SW480 (cell line): ENCODE measurements around the gene SCN4B.

Experiments used
- DNase-seq: peaks from one replicate; pipeline ENCODE4 v3.0.0-alpha.2; 2016; ENCODE audit warnings: low spot score

Gene SCN4B

DNA sequence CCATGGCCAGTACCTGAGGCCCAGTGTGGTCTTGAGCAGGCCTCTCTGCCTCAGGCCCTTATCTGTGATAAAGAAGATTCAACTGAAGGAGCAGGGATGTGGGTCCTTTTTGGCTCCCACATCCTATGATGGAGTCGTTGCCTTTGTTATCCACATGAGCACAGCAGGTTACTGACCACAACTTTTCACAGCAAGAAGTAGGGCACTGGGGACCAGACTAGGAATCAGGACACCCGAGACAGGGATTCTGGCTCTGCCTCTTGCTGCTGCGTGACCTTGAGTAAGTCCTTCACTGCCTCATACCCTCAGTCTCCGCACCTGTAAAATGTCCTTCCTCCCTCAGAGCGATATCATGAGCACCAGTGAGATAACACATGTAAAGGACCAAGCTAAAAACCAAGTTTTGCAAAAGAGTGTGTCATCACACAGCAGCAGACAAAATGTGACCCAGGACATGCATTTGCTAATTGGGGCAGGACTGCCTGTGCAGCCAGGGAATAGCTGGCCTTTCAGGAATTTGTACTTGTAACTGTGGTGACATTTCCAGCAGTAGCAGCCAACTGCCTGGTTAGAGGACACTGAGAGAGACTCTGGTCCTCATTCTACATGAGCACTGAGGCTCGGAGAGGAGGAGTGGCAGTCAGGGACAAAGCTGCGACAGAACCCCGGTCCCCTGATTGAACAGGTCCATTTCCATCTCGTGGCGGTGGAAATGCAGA is 52.6 kb downstream of the SCN4B start:
- DNase-seq, result no peak

DNA sequence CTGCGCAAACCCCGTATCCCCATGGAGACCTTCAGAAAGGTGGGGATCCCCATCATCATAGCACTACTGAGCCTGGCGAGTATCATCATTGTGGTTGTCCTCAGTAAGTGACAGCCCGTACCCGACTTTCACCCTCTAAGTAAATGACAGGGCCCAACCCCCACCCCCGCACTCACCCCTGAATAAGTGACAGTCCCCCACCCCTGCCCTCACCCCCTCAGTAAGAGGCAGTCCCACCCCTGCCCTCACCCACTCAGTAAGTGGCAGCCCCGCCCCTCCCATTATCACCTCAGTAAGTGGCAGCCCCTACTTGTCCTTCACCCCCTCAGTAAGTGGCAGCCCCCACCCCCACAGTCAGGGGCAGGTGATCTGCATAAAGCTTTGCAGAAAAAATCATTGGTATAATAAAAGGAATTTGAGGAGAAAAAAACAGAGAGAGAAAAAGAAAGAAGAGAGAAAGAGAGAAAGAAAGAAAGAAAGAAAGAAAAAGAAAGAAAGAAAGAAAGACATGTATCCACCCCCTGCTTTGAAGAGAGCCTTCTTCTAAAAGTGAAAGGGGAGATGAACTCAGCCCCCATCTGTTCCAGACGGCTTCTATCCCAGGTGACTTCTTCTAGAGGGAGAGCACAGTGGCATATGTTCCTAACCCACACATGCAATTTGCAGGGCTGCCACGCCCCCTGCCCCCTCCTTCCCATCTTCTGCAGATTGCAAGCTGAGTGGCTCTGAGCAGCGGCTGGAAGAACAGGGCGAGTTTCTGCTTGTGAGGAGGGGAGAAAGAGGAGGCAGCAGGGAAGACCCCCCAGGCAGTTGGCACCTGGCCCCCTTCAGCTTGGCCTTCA is 53.4 kb downstream of the SCN4B start:
- no peak for DNase-seq

GRCh38 chr11:118095967-118096367 is 56.7 kb downstream of the SCN4B start:
- no peak for DNase-seq

- no peak for DNase-seq
Measured at GRCh38 chr11:118095493-118095892, 57.1 kb downstream of the SCN4B start.

- no peak for DNase-seq
Measured at GRCh38 chr11:118092907-118093571, 59.6 kb downstream of the SCN4B start.

DNA sequence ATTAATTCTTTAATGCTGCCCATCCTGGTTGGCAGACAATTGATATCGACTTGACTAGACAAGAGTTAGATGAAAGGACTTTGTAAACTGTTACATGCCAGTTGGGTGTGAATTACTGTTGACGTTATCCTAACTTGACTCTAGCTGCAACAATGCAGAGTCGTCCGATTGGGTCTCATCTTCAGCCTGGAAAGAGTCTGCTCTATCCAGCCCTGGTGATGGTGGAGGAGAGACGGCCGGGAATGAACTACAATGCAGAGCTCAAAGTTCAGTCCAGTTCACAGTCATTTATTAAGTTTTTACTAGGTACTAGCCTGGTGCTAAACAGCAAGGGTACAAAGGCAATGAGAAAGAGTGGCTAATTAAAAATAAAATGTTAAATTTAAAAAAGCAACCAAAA is 60.9 kb downstream of the SCN4B start:
- DNase-seq, result no peak

DNA sequence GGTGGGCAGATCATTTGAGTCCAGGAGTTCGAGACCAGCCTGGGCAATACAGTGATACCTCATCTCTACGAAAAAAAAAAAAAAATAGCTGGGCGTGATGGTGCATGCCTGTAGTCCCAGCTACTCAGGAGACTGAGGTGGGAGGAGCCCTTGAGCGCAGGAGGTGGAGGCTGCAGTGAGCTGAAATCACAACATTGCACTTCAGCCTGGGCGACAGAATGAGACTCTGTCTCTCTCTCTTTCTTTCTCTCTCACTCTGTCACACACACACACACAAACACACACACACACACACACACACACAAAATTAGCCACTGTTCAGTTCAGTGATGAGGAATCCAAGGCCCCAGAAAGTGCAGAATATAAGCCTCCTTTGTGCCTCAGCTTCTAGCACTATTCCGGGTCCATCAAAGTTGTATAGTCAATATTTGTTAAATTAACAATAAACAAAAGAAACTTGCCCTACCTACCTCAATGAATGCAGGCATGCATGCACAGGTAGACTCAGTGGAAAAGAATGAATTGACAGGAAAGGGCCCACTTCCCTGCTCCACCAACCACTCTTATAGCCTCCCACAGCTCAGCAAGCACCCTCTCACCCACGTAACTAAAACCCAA is 62.0 kb downstream of the SCN4B start:
- DNase-seq, result no peak

- no peak for DNase-seq
Measured at GRCh38 chr11:118088531-118088930, 64.1 kb downstream of the SCN4B start.

DNA sequence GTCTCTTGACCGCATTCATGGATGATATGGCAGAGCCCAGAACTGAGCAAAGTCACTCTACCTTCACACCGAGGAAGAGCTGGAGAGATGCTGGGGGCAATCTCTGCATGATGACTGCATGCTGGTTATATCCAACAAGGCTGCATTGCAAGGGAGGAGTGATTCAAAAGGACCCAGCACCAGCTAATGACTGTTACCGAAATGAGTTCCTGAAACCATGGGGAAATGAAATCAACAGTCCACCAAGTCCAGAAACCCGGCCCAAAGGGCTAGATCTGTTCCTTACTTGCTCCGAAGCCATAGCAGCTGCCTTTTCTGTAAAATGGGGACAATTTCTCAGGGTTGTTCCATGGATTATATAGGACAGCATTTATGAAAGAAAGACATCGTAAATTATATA is 64.7 kb downstream of the SCN4B start:
- DNase-seq, result no peak

DNA sequence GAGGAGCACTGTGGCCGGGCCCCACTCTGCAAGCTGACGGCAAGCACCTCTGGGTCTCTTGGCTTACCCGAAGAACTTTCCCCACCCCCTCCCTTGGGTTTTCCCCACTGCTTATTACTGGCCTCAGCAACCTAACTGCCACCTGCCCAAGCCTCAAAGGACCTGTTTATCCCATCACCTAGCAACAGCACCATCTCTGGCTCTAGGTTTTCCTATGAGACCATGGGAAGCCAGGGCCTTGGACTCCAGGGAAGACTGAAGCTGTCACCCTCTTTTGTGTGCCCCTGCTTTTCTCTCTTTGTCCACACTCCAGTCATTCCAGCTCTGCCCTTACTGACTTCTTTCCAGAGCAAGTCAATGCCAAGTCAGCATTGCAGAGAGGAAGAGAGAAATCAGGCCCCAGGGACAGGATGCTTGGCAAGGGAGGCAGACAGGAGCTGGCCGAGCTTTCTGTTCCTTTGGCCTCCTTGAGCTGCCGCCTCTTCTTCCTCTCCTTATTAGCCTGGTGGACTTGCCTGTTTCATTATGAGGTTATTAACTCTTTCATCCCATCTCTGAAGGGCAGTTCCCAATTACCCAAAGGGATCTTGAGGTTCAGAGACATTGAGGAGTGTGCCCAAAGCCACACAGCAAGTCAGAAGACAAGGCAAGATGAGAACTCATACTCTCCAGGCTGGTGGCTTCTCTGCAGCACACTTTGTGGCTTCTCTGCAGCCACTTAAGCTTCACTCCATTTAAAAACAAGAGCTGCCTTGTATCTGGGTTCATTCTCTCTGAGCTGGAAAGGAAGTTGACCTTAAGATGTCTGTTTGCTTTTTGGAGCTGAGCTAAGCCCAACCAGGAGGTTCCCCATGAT is 65.5 kb downstream of the SCN4B start, which contains the start of gene SMIM35:
Gene SMIM35, minus strand, starts transcription at position 51 of the 856 bp plus-strand sequence. CDS start 206 bp downstream, outside the sequence.
- no peak for DNase-seq

DNA sequence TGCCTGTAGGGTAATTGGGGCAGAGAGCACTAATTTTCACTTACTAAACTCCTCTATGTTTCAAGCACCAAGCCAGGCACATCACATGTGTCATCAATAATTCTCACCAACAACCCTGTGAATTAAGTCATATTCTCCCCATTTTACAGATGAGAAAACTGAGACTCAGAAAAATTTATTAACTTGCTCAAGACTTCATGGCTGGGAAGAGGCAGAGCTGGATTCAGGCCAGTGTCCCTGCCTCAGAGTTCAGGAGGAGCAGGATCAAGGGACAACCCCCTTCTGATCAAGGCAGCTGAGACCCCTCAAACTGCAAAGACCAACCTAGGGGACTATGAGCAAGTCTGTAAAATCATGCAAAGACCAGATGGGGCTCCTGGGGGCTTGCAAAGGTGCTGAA is 68.0 kb downstream of the SCN4B start:
- no peak for DNase-seq

- peak; percentile 9 for DNase-seq
Measured at GRCh38 chr11:118084247-118084646, 68.4 kb downstream of the SCN4B start.
